Dermis blood vessel endothelial cell (primary cell): Measurements from ENCODE around the gene MRPL41. TPM values are rescaled to one million over a fixed set of nuclear protein-coding genes. Genes with fewer than 3 reads are reported as not detected.
"Not testable (repeated sequence)": the region's sequence is repeated elsewhere in the genome, so short reads cannot be mapped to it uniquely, and the experiment has no call there.

Experiments
- DNase-seq: peaks from one replicate; pipeline ENCODE4 v3.0.0; 2010
- total RNA-seq: library from RNA; depleted of rRNA; stranded (reverse); fragments of >200 nt; gene quantifications from 2 replicates; pipeline ENCODE4 v1.2.3, GENCODE V29; 2014

The MRPL41 gene
- total RNA-seq, 1 donor from 2014 or later = 58.2 TPM

- no peak for DNase-seq
These were observed 32.3 kb downstream of the MRPL41 start for GRCh38 chr9:137583957-137584356.

GRCh38 chr9:137586854-137587253 lies 35.2 kb downstream of the MRPL41 start:
- no peak for DNase-seq

- no peak for DNase-seq
These were observed 36.6 kb downstream of the MRPL41 start for GRCh38 chr9:137588311-137588710.

- no peak for DNase-seq
These were observed 37.2 kb downstream of the MRPL41 start for GRCh38 chr9:137588891-137589290.

- peak; percentile 41 for DNase-seq
These were observed 37.9 kb downstream of the MRPL41 start for GRCh38 chr9:137589441-137590122.

- no peak for DNase-seq
These were observed 38.4 kb downstream of the MRPL41 start for GRCh38 chr9:137590123-137590468.

- peak; percentile 93 for DNase-seq
These were observed 39.0 kb downstream of the MRPL41 start, which contains the start of gene ZMYND19 for GRCh38 chr9:137590469-137591383. Gene ZMYND19 (minus strand): TSS chr9:137590512. CDS start chr9:137590263, 249 bp downstream.

GRCh38 chr9:137592767-137593166 lies 41.1 kb downstream of the MRPL41 start:
- no peak for DNase-seq

GRCh38 chr9:137593176-137593575 lies 41.5 kb downstream of the MRPL41 start:
- DNase-seq = no peak

- not testable (repeated sequence) for DNase-seq
These were observed 44.9 kb downstream of the MRPL41 start for GRCh38 chr9:137596577-137596976.

GRCh38 chr9:137598943-137599342 lies 47.3 kb downstream of the MRPL41 start:
- DNase-seq = no peak

Other genes starting within 250 kb of the MRPL41 start
- 64.3 and 82.2 TPM in 2 replicates for gene NRARP, start 249.6 kb upstream of the MRPL41 start, total RNA-seq
- gene EXD3, start 128.7 kb upstream of the MRPL41 start, total RNA-seq = 32.9 and 43.1 TPM in 2 replicates
- gene NOXA1, start 128.5 kb upstream of the MRPL41 start, total RNA-seq = 1.5 and 2.6 TPM in 2 replicates
- 0.23 and 0.34 TPM in 2 replicates for gene ENTPD8, start 110.5 kb upstream of the MRPL41 start, total RNA-seq
- gene NSMF, start 92.5 kb upstream of the MRPL41 start, total RNA-seq = 32.7 and 32.8 TPM in 2 replicates
- 0.42 and 1.7 TPM in 2 replicates for gene PNPLA7, start 1.5 kb upstream of the MRPL41 start, total RNA-seq
- 30.8 and 31.1 TPM in 2 replicates for gene DPH7, start 27.0 kb downstream of the MRPL41 start, total RNA-seq
- 16.8 and 18.4 TPM in 2 replicates for gene ZMYND19, start 38.6 kb downstream of the MRPL41 start, total RNA-seq
- 34.2 and 43.1 TPM in 2 replicates for gene ARRDC1, start 53.8 kb downstream of the MRPL41 start, total RNA-seq
- gene EHMT1, start 67.1 kb downstream of the MRPL41 start, total RNA-seq = 65.3 and 89.3 TPM in 2 replicates